GM12878 (cell line): ENCODE measurements around the gene FLRT1. TPM values are rescaled to one million over a fixed set of nuclear protein-coding genes. Genes with fewer than 3 reads are reported as not detected.

ENCODE experiments used
- ATAC-seq: fragments of 200-7000 bp; cut with Tn5 transposase; 3 replicates; pipeline ENCODE4 v1.9.1; 2020; ENCODE audit warnings: mild to moderate bottlenecking, moderate library complexity
- BruUV-seq: library from RNA; stranded (reverse); fragments of 400-500 nt; replicated peaks from 2 replicates; lab custom pipeline; 2021; lab: Mats Ljungman, UMichigan
- CTCF ChIA-PET: fragments of 300-600 bp; sonication (Branson Sonifier 250); formaldehyde crosslinking; extraction: SDS; loops from one replicate; lab custom pipeline; 2021; ENCODE audit warnings: inconsistent platforms; lab: Yijun Ruan, JAX
- POLR2A ChIA-PET: fragments of 350-600 bp; formaldehyde crosslinking; extraction: SDS; loops from one replicate; lab custom pipeline; 2021; ENCODE audit warnings: inconsistent platforms; lab: Charles Lee
- RAD21 ChIA-PET: fragments of 300-600 bp; sonication (Branson Sonifier 250); formaldehyde crosslinking; loops from one replicate; lab custom pipeline; 2023; ENCODE audit warnings: antibody characterized with exemption; ENCODE audit not compliant: unreplicated experiment; lab: Charles Lee
- SMC1A ChIA-PET: fragments of 300-600 bp; sonication (Branson Sonifier 250); formaldehyde crosslinking; loops from one replicate; lab custom pipeline; 2023; ENCODE audit not compliant: unreplicated experiment, uncharacterized antibody; lab: Charles Lee
- DNase-seq: peaks from one replicate; pipeline ENCODE4 v3.0.0-alpha.2; 2011; ENCODE audit warnings: low read depth, low spot score
- FAIRE-seq: peaks from 3 replicates; lab custom pipeline; 2011; peaks lifted over from hg19 to GRCh38; lab: Jason Lieb, UNC
- H2AFZ ChIP-seq: 2 replicates; pipeline ENCODE4 v1.6.0; 2011; ENCODE audit warnings: low read depth, low read length, control low read depth; ENCODE audit not compliant: control insufficient read depth
- H3K27ac ChIP-seq: 2 replicates; pipeline ENCODE4 v1.5.1; 2011; ENCODE audit warnings: control low read depth; ENCODE audit not compliant: control insufficient read depth, insufficient read depth
- H3K27me3 ChIP-seq, 2 experiments: replicated peaks in 1 of 2; 2 replicates each; pipeline versions ENCODE4 v1.6.0 to v1.6.1; 2011; ENCODE audit warnings: low read length in 1 of 2; ENCODE audit not compliant: control insufficient read depth in 2 of 2, insufficient read depth in 2 of 2
- H3K36me3 ChIP-seq, 2 experiments: 2 replicates each; pipeline ENCODE4 v1.5.1; 2011; ENCODE audit warnings: low read length in 1 of 2; ENCODE audit not compliant: control insufficient read depth in 2 of 2, insufficient read depth in 2 of 2
- H3K4me1 ChIP-seq: 2 replicates; pipeline ENCODE4 v1.6.1; 2011; ENCODE audit warnings: mild to moderate bottlenecking, low read length, moderate library complexity, mixed read lengths; ENCODE audit not compliant: control insufficient read depth, insufficient read depth
- H3K4me2 ChIP-seq: 2 replicates; pipeline ENCODE4 v1.6.0; 2011; ENCODE audit warnings: control low read depth; ENCODE audit not compliant: control insufficient read depth, insufficient read depth
- H3K4me3 ChIP-seq: fragments of 200-600 bp; sonication (generic); 2 replicates; pipeline ENCODE4 v1.5.1; 2016
- H3K79me2 ChIP-seq: 2 replicates; pipeline ENCODE4 v1.6.0; 2011; ENCODE audit warnings: low read length; ENCODE audit not compliant: control insufficient read depth, insufficient read depth
- H3K9ac ChIP-seq: 2 replicates; pipeline ENCODE4 v1.8.0; 2011; ENCODE audit warnings: low read length, control low read depth, mixed read lengths; ENCODE audit not compliant: control insufficient read depth, insufficient read depth
- H3K9me3 ChIP-seq: replicated peaks from 3 replicates; pipeline ENCODE4 v1.5.1; 2011; ENCODE audit warnings: mild to moderate bottlenecking, low read length; ENCODE audit not compliant: control insufficient read depth, insufficient read depth
- H4K20me1 ChIP-seq: 2 replicates; pipeline ENCODE4 v1.6.0; 2011; ENCODE audit not compliant: control insufficient read depth, insufficient read depth
- FOXK2 ChIP-seq: fragments of 450-650 bp; IDR thresholded peaks from 2 replicates; pipeline ENCODE4 v1.6.1; 2017; ENCODE audit warnings: mild to moderate bottlenecking, moderate library complexity
- MYB ChIP-seq: fragments of 150-350 bp; IDR thresholded peaks from 2 replicates; pipeline ENCODE4 v1.6.1; 2014; ENCODE audit warnings: mild to moderate bottlenecking, low read depth, low read length, borderline replicate concordance
- WGBS: methylation state at CpG from one replicate; pipeline ENCODE4 v1.1.6; 2016; ENCODE audit warnings: low lambda C conversion rate; ENCODE audit not compliant: insufficient replicate concordance, insufficient coverage; ENCODE audit errors: missing lambda C conversion rate; 5-methylcytosine and 5-hydroxymethylcytosine counted together
- in situ Hi-C: fragments of 300-500 bp; cut with MboI; formaldehyde crosslinking; loops from 9 replicates; pipeline ENCODE4 v1.14.3; 2018; ENCODE audit warnings: mixed read lengths
- intact Hi-C: fragments of 100-400 bp; cut with micrococcal nuclease; formaldehyde crosslinking; loops from one replicate; pipeline ENCODE4 v1.14.2; 2022; ENCODE audit not compliant: unreplicated experiment
- polyA plus RNA-seq, 11 experiments: library from polyadenylated mRNA; depleted of rRNA in 4 of 11; unstranded in 6 of 11; stranded (reverse) in 5 of 11; fragments of >200 nt; fragmentation: Nextera tagmentation in 4 of 11; fragmentation: Illumina TruSeq in 1 of 11; extraction: Ambion mirVana in 4 of 11; extraction: Trizol in 1 of 11; gene quantifications; 1 replicate in 1 of 11; 2 replicates in 10 of 11; pipeline versions ENCODE4 v1.2.1 to v1.2.3, GENCODE V29; 2011 to 2016; ENCODE audit warnings: inconsistent platforms in 2 of 11, missing spikeins in 2 of 11, low read depth in 1 of 11
- total RNA-seq, 4 experiments: library from RNA; depleted of rRNA in 3 of 4; stranded (reverse); fragments of >200 nt in 3 of 4; fragmentation: Illumina TruSeq in 1 of 4; extraction: Trizol in 1 of 4; gene quantifications; 2 replicates each; pipeline versions ENCODE4 v1.2.1 to v1.2.3, GENCODE V29; 2013 to 2021
- TF ChIP-seq, protein P1 (sequence below): fragments of 450-650 bp; IDR thresholded peaks from 2 replicates; pipeline ENCODE4 v1.6.1; 2017; ENCODE audit warnings: mild to moderate bottlenecking, moderate library complexity
- TF ChIP-seq, protein P2 (sequence below): fragments of 450-650 bp; IDR thresholded peaks from 2 replicates; pipeline ENCODE4 v1.6.1; 2017; ENCODE audit warnings: borderline replicate concordance
- TF ChIP-seq, protein P3 (sequence below): fragments of 450-650 bp; IDR thresholded peaks from 2 replicates; pipeline ENCODE4 v1.6.1; 2017; ENCODE audit warnings: mild to moderate bottlenecking, moderate library complexity
- TF ChIP-seq, protein P4 (sequence below): fragments of 450-650 bp; IDR thresholded peaks from 2 replicates; pipeline ENCODE4 v1.6.1; 2014; ENCODE audit warnings: mild to moderate bottlenecking

Gene FLRT1
- total and polyA plus RNA-seq, 10 of the 15 experiments (the other 5 are each of a cell fraction or from before 2014, with no cell fraction given): 0.10 to 0.12 TPM; not detected in 8

DNA sequence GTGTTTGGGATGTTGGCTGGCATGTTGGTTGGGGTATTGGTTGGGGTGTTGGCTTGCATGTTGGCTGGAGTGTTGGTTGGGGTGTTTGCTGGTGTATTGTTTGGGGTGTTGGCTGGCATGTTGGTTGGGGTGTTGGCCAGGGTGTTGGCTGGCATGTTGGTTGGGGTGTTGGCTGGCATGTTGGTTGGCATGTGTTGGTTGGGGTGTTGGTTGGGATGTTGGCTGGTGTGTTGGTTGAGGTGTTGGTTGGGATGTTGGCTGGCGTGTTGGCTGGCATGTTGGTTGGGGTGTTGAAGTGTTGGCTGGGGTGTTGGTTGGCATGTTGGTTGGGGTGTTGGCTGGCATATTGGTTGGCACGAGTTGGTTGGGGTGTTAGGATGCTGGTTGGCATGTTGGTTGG lies 24.9 kb upstream of the FLRT1 start:
- no peaks in the 10 kb centered on the region; a peak in 3 of 4 replicates for H3K27me3 ChIP-seq
- ATAC-seq: no peak
- H3K27ac ChIP-seq: no peak overlapping the region
- no peak overlapping the region for H2AFZ ChIP-seq
- ChIA-PET SMC1A (no interaction called here), CTCF (no interaction called here), POLR2A (no interaction called here), RAD21 (no interaction called here)
- H3K9me3 ChIP-seq: peaks cover 3% of the 10 kb centered on the region; the same call in 2 of the 3 replicates
- no peaks in the 10 kb centered on the region for H3K4me1 ChIP-seq
- H3K4me3 ChIP-seq: no peak overlapping the region
- H4K20me1 ChIP-seq: no peaks in the 10 kb centered on the region
- FAIRE-seq: no peak
- no peak overlapping the region for H3K4me2 ChIP-seq
- DNase-seq: no peak
- BruUV-seq: no TSS peak
- intact Hi-C loops: no loop called here
- no peak overlapping the region for H3K9ac ChIP-seq
- no peaks in the 10 kb centered on the region for H3K79me2 ChIP-seq
- no peaks in the 10 kb centered on the region for H3K36me3 ChIP-seq
- TF ChIP-seq, protein P1, sequence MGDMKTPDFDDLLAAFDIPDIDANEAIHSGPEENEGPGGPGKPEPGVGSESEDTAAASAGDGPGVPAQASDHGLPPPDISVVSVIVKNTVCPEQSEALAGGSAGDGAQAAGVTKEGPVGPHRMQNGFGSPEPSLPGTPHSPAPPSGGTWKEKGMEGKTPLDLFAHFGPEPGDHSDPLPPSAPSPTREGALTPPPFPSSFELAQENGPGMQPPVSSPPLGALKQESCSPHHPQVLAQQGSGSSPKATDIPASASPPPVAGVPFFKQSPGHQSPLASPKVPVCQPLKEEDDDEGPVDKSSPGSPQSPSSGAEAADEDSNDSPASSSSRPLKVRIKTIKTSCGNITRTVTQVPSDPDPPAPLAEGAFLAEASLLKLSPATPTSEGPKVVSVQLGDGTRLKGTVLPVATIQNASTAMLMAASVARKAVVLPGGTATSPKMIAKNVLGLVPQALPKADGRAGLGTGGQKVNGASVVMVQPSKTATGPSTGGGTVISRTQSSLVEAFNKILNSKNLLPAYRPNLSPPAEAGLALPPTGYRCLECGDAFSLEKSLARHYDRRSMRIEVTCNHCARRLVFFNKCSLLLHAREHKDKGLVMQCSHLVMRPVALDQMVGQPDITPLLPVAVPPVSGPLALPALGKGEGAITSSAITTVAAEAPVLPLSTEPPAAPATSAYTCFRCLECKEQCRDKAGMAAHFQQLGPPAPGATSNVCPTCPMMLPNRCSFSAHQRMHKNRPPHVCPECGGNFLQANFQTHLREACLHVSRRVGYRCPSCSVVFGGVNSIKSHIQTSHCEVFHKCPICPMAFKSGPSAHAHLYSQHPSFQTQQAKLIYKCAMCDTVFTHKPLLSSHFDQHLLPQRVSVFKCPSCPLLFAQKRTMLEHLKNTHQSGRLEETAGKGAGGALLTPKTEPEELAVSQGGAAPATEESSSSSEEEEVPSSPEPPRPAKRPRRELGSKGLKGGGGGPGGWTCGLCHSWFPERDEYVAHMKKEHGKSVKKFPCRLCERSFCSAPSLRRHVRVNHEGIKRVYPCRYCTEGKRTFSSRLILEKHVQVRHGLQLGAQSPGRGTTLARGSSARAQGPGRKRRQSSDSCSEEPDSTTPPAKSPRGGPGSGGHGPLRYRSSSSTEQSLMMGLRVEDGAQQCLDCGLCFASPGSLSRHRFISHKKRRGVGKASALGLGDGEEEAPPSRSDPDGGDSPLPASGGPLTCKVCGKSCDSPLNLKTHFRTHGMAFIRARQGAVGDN: no peak
- in situ Hi-C loops: no loop called here
- WGBS: 35% methylated on average over 2 of the region's 2 CpGs

DNA sequence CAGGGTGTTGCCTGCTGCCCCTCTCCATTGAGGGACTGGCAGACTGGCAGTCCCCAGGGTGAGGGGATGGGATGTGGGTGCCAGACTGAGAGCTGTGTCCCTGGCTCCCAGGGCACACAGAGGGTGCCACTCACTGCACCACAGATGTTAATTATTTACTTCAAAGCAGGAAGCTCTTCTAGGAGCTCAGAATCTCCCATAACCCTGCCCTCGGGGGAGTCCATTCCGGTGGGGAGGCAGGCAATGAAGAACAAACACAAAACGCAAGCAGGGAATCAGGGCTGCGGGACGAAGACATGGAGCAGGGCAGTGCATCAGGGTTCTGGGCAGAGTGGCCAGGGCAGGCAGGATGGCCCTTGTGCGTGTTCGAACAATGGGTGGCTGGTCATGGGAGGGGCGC lies 24.4 kb upstream of the FLRT1 start:
- 62% methylated on average over 8 of the region's 8 CpGs for WGBS
- ChIA-PET CTCF (no interaction called here), POLR2A (no interaction called here), RAD21 (no interaction called here), SMC1A (no interaction called here)
- no peak for ATAC-seq
- Histone ChIP-seq H3K4me2 (no peak overlapping the region), H3K27me3 (no peaks in the 10 kb centered on the region; a peak in 3 of 4 replicates), H3K79me2 (no peaks in the 10 kb centered on the region), H4K20me1 (no peaks in the 10 kb centered on the region), H3K27ac (no peak overlapping the region), H2AFZ (no peak overlapping the region), H3K9ac (no peak overlapping the region), H3K9me3 (peaks cover 3% of the 10 kb centered on the region; the same call in 2 of the 3 replicates), H3K4me1 (no peaks in the 10 kb centered on the region), H3K36me3 (no peaks in the 10 kb centered on the region), H3K4me3 (no peak overlapping the region)
- DNase-seq: no peak
- no TSS peak for BruUV-seq
- no peak for FAIRE-seq
- in situ Hi-C loops (no loop called here), intact Hi-C loops (no loop called here)
- no peak for TF ChIP-seq MYB
- TF ChIP-seq, protein P2, sequence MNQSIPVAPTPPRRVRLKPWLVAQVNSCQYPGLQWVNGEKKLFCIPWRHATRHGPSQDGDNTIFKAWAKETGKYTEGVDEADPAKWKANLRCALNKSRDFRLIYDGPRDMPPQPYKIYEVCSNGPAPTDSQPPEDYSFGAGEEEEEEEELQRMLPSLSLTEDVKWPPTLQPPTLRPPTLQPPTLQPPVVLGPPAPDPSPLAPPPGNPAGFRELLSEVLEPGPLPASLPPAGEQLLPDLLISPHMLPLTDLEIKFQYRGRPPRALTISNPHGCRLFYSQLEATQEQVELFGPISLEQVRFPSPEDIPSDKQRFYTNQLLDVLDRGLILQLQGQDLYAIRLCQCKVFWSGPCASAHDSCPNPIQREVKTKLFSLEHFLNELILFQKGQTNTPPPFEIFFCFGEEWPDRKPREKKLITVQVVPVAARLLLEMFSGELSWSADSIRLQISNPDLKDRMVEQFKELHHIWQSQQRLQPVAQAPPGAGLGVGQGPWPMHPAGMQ: no peak
- TF ChIP-seq, protein P3, sequence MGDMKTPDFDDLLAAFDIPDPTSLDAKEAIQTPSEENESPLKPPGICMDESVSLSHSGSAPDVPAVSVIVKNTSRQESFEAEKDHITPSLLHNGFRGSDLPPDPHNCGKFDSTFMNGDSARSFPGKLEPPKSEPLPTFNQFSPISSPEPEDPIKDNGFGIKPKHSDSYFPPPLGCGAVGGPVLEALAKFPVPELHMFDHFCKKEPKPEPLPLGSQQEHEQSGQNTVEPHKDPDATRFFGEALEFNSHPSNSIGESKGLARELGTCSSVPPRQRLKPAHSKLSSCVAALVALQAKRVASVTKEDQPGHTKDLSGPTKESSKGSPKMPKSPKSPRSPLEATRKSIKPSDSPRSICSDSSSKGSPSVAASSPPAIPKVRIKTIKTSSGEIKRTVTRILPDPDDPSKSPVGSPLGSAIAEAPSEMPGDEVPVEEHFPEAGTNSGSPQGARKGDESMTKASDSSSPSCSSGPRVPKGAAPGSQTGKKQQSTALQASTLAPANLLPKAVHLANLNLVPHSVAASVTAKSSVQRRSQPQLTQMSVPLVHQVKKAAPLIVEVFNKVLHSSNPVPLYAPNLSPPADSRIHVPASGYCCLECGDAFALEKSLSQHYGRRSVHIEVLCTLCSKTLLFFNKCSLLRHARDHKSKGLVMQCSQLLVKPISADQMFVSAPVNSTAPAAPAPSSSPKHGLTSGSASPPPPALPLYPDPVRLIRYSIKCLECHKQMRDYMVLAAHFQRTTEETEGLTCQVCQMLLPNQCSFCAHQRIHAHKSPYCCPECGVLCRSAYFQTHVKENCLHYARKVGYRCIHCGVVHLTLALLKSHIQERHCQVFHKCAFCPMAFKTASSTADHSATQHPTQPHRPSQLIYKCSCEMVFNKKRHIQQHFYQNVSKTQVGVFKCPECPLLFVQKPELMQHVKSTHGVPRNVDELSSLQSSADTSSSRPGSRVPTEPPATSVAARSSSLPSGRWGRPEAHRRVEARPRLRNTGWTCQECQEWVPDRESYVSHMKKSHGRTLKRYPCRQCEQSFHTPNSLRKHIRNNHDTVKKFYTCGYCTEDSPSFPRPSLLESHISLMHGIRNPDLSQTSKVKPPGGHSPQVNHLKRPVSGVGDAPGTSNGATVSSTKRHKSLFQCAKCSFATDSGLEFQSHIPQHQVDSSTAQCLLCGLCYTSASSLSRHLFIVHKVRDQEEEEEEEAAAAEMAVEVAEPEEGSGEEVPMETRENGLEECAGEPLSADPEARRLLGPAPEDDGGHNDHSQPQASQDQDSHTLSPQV: no peak
- TF ChIP-seq FOXK2: no peak
- TF ChIP-seq, protein P4, sequence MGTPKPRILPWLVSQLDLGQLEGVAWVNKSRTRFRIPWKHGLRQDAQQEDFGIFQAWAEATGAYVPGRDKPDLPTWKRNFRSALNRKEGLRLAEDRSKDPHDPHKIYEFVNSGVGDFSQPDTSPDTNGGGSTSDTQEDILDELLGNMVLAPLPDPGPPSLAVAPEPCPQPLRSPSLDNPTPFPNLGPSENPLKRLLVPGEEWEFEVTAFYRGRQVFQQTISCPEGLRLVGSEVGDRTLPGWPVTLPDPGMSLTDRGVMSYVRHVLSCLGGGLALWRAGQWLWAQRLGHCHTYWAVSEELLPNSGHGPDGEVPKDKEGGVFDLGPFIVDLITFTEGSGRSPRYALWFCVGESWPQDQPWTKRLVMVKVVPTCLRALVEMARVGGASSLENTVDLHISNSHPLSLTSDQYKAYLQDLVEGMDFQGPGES: no peak
